GM12878 (cell line): ENCODE measurements around the gene RBMS1.

Source experiments
- BRCA1 ChIP-seq: IDR thresholded peaks from 2 replicates; pipeline ENCODE4 v1.6.1; 2011; ENCODE audit warnings: low read depth, low read length, improper control_type of control experiment
- ESRRA ChIP-seq: IDR thresholded peaks from 2 replicates; pipeline ENCODE4 v1.6.1; 2012; ENCODE audit warnings: mild to moderate bottlenecking, low read length, improper control_type of control experiment
- EZH2 ChIP-seq: IDR thresholded peaks from 2 replicates; pipeline ENCODE4 v1.6.1; 2012; ENCODE audit warnings: low read depth, mild to moderate bottlenecking, control low read depth, inconsistent platforms, low read length, borderline replicate concordance; ENCODE audit not compliant: control insufficient read depth
- HCFC1 ChIP-seq: fragments of 150-350 bp; IDR thresholded peaks from 2 replicates; pipeline ENCODE4 v1.6.1; 2014; ENCODE audit warnings: low read length
- NFYB ChIP-seq: IDR thresholded peaks from 2 replicates; pipeline ENCODE4 v1.6.1; 2011; ENCODE audit warnings: low read depth, mild to moderate bottlenecking, low read length, improper control_type of control experiment, moderate library complexity; ENCODE audit not compliant: insufficient read depth
- POLR2A ChIP-seq: IDR thresholded peaks from 2 replicates; pipeline ENCODE4 v1.6.1; 2011; ENCODE audit warnings: low read depth, mild to moderate bottlenecking, low read length
- RFX5 ChIP-seq: IDR thresholded peaks from 2 replicates; pipeline ENCODE4 v1.6.1; 2011; ENCODE audit warnings: low read depth, low read length, improper control_type of control experiment
- TF ChIP-seq, protein P1 (sequence below): IDR thresholded peaks from 2 replicates; pipeline ENCODE4 v1.6.1; 2012; ENCODE audit warnings: mild to moderate bottlenecking, low read depth, low read length
- TF ChIP-seq, protein P2 (sequence below): IDR thresholded peaks from 2 replicates; pipeline ENCODE4 v1.6.1; 2012; ENCODE audit warnings: low read depth, low read length, improper control_type of control experiment
- TF ChIP-seq, protein P3 (sequence below): fragments of 450-650 bp; formaldehyde crosslinking; IDR thresholded peaks from 2 replicates; pipeline ENCODE4 v1.4.0; 2022; ENCODE audit warnings: mild to moderate bottlenecking, moderate library complexity
- TF ChIP-seq, protein P4 (sequence below): IDR thresholded peaks from 2 replicates; pipeline ENCODE4 v1.6.1; 2011; ENCODE audit warnings: low read depth, mild to moderate bottlenecking, low read length, moderate library complexity, borderline replicate concordance; ENCODE audit errors: extremely low read depth
- TF ChIP-seq, protein P5 (sequence below): IDR thresholded peaks from 2 replicates; pipeline ENCODE4 v1.6.1; 2012; ENCODE audit warnings: improper control_type of control experiment, low read depth, low read length; ENCODE audit not compliant: insufficient replicate concordance
- TF ChIP-seq, protein P6 (sequence below), 3 experiments: IDR thresholded peaks in 2 of 3; conservative IDR thresholded peaks in 1 of 3; 2 replicates each; pipeline ENCODE4 v1.5.1; 2011; ENCODE audit warnings: low read depth in 3 of 3, low read length in 3 of 3, mild to moderate bottlenecking in 3 of 3, control low read depth in 2 of 3, moderate library complexity in 2 of 3, inconsistent platforms in 1 of 3, mixed read lengths in 1 of 3; ENCODE audit not compliant: control insufficient read depth in 2 of 3, insufficient read depth in 1 of 3; ENCODE audit errors: extremely low read depth in 1 of 3

DNA sequence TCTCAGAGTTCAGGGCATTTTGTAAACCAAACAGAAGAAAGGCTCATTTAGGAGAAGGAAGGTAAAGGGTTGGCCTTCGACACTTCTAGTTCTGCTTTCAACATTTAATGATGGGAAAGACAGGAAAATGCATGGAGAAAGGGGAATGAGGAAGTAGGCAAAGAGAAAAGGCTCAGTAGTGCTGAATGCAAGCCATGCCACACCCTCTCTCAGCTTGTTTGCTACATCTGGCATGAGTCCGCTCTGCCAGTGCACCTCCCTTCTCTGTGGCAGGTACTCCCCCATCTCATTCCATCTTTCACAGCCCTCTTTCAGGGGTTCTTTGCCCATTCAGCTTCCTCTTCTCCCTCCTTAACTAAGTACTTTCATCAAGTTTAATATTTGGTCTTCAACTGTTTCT, 172.6 kb downstream of the RBMS1 start:
- TF ChIP-seq ESRRA, result no peak
- TF ChIP-seq POLR2A, result no peak
- TF ChIP-seq, protein P1, sequence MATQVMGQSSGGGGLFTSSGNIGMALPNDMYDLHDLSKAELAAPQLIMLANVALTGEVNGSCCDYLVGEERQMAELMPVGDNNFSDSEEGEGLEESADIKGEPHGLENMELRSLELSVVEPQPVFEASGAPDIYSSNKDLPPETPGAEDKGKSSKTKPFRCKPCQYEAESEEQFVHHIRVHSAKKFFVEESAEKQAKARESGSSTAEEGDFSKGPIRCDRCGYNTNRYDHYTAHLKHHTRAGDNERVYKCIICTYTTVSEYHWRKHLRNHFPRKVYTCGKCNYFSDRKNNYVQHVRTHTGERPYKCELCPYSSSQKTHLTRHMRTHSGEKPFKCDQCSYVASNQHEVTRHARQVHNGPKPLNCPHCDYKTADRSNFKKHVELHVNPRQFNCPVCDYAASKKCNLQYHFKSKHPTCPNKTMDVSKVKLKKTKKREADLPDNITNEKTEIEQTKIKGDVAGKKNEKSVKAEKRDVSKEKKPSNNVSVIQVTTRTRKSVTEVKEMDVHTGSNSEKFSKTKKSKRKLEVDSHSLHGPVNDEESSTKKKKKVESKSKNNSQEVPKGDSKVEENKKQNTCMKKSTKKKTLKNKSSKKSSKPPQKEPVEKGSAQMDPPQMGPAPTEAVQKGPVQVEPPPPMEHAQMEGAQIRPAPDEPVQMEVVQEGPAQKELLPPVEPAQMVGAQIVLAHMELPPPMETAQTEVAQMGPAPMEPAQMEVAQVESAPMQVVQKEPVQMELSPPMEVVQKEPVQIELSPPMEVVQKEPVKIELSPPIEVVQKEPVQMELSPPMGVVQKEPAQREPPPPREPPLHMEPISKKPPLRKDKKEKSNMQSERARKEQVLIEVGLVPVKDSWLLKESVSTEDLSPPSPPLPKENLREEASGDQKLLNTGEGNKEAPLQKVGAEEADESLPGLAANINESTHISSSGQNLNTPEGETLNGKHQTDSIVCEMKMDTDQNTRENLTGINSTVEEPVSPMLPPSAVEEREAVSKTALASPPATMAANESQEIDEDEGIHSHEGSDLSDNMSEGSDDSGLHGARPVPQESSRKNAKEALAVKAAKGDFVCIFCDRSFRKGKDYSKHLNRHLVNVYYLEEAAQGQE, result no peak
- TF ChIP-seq, protein P2, sequence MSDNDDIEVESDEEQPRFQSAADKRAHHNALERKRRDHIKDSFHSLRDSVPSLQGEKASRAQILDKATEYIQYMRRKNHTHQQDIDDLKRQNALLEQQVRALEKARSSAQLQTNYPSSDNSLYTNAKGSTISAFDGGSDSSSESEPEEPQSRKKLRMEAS, result no peak
- TF ChIP-seq HCFC1, result no peak
- TF ChIP-seq, protein P3, sequence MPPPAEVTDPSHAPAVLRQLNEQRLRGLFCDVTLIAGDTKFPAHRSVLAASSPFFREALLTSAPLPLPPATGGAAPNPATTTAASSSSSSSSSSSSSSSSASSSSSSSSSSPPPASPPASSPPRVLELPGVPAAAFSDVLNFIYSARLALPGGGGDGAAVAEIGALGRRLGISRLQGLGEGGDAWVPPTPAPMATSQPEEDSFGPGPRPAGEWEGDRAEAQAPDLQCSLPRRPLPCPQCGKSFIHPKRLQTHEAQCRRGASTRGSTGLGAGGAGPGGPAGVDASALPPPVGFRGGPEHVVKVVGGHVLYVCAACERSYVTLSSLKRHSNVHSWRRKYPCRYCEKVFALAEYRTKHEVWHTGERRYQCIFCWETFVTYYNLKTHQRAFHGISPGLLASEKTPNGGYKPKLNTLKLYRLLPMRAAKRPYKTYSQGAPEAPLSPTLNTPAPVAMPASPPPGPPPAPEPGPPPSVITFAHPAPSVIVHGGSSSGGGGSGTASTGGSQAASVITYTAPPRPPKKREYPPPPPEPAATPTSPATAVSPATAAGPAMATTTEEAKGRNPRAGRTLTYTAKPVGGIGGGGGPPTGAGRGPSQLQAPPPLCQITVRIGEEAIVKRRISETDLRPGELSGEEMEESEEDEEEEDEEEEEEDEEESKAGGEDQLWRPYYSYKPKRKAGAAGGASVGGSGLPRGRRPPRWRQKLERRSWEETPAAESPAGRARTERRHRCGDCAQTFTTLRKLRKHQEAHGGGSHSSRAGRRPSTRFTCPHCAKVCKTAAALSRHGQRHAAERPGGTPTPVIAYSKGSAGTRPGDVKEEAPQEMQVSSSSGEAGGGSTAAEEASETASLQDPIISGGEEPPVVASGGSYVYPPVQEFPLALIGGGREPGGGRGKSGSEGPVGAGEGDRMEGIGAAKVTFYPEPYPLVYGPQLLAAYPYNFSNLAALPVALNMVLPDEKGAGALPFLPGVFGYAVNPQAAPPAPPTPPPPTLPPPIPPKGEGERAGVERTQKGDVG, result no peak
- TF ChIP-seq, protein P4, sequence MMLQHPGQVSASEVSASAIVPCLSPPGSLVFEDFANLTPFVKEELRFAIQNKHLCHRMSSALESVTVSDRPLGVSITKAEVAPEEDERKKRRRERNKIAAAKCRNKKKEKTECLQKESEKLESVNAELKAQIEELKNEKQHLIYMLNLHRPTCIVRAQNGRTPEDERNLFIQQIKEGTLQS, result no peak
- TF ChIP-seq, protein P5, sequence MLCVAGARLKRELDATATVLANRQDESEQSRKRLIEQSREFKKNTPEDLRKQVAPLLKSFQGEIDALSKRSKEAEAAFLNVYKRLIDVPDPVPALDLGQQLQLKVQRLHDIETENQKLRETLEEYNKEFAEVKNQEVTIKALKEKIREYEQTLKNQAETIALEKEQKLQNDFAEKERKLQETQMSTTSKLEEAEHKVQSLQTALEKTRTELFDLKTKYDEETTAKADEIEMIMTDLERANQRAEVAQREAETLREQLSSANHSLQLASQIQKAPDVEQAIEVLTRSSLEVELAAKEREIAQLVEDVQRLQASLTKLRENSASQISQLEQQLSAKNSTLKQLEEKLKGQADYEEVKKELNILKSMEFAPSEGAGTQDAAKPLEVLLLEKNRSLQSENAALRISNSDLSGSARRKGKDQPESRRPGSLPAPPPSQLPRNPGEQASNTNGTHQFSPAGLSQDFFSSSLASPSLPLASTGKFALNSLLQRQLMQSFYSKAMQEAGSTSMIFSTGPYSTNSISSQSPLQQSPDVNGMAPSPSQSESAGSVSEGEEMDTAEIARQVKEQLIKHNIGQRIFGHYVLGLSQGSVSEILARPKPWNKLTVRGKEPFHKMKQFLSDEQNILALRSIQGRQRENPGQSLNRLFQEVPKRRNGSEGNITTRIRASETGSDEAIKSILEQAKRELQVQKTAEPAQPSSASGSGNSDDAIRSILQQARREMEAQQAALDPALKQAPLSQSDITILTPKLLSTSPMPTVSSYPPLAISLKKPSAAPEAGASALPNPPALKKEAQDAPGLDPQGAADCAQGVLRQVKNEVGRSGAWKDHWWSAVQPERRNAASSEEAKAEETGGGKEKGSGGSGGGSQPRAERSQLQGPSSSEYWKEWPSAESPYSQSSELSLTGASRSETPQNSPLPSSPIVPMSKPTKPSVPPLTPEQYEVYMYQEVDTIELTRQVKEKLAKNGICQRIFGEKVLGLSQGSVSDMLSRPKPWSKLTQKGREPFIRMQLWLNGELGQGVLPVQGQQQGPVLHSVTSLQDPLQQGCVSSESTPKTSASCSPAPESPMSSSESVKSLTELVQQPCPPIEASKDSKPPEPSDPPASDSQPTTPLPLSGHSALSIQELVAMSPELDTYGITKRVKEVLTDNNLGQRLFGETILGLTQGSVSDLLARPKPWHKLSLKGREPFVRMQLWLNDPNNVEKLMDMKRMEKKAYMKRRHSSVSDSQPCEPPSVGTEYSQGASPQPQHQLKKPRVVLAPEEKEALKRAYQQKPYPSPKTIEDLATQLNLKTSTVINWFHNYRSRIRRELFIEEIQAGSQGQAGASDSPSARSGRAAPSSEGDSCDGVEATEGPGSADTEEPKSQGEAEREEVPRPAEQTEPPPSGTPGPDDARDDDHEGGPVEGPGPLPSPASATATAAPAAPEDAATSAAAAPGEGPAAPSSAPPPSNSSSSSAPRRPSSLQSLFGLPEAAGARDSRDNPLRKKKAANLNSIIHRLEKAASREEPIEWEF, result no peak
- TF ChIP-seq BRCA1, result no peak
- TF ChIP-seq NFYB, result no peak
- TF ChIP-seq, protein P6, sequence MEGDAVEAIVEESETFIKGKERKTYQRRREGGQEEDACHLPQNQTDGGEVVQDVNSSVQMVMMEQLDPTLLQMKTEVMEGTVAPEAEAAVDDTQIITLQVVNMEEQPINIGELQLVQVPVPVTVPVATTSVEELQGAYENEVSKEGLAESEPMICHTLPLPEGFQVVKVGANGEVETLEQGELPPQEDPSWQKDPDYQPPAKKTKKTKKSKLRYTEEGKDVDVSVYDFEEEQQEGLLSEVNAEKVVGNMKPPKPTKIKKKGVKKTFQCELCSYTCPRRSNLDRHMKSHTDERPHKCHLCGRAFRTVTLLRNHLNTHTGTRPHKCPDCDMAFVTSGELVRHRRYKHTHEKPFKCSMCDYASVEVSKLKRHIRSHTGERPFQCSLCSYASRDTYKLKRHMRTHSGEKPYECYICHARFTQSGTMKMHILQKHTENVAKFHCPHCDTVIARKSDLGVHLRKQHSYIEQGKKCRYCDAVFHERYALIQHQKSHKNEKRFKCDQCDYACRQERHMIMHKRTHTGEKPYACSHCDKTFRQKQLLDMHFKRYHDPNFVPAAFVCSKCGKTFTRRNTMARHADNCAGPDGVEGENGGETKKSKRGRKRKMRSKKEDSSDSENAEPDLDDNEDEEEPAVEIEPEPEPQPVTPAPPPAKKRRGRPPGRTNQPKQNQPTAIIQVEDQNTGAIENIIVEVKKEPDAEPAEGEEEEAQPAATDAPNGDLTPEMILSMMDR (IDR thresholded peaks at IDR 0.05 in 2 of 3, conservative IDR thresholded peaks at IDR 0.05 in 1 of 3; ENCODE audit: control insufficient read depth in 2 of 3, extremely low read depth in 1 of 3, insufficient read depth in 1 of 3, low read depth in 3 of 3, low read length in 3 of 3), result no peak
- TF ChIP-seq RFX5, result no peak
- TF ChIP-seq EZH2, result no peak
